ENCODE measurements around the gene ZRANB3. TPM values are rescaled to one million over a fixed set of nuclear protein-coding genes. Genes with fewer than 3 reads are reported as not detected.

Gene ZRANB3
- total and polyA plus RNA-seq, 10 of the 15 experiments (the other 5 are each of a cell fraction or from before 2014, with no cell fraction given), result 5.6 to 11.4 (median 9.9) TPM

DNA sequence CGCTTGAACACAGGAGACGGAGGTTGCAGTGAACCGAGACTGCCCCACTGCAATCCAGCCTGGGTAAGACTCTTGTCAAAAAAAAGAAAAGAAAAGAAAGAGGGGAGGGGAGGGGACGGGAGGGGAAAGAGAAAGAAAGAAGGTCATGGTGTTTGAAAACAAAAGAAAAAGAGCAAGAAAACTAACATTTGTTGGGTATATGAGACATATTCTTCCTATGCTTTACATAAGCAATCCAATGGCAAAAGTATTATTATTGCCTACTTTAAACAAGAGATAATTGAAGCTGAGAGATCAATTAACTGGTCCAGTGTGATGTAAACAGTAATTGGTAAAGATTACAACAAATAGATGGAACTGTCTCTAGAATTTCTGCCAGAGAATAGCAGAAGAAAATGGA is 157.3 kb downstream of the ZRANB3 start:
- CTCF ChIA-PET, result no interaction called here

More for the DNA sequence above, 157.3 kb downstream of the ZRANB3 start:
- RAD21 ChIA-PET (ENCODE audit: unreplicated experiment), result no interaction called here
- no peak overlapping the region for H3K4me2 ChIP-seq (ENCODE audit: control insufficient read depth, insufficient read depth)
- H3K79me2 ChIP-seq (ENCODE audit: control insufficient read depth, insufficient read depth, low read length), result no peaks in the 10 kb centered on the region
- H3K27me3 ChIP-seq (replicated peaks in 1 of 2; ENCODE audit: control insufficient read depth in 2 of 2, insufficient read depth in 2 of 2, low read length in 1 of 2), result no peaks in the 10 kb centered on the region
- H3K9ac ChIP-seq (ENCODE audit: control insufficient read depth, insufficient read depth, low read length), result no peak overlapping the region
- no peaks in the 10 kb centered on the region; the same call in 2 of the 3 replicates for H3K9me3 ChIP-seq (replicated peaks; ENCODE audit: control insufficient read depth, insufficient read depth, low read length)
- no peak for TF ChIP-seq ETV6 (conservative IDR thresholded peaks at IDR 0.05 in 1 of 2, IDR thresholded peaks at IDR 0.05 in 1 of 2; ENCODE audit: borderline replicate concordance in 1 of 2, low read depth in 1 of 2)
- TF ChIP-seq ATF7 (IDR thresholded peaks at IDR 0.05; ENCODE audit: low read depth), result no peak
- TF ChIP-seq SRF (IDR thresholded peaks at IDR 0.05; ENCODE audit: low read depth in 2 of 2, low read length in 2 of 2), result no peak
- TF ChIP-seq MYC (IDR thresholded peaks at IDR 0.05; ENCODE audit: insufficient read depth, insufficient read length, insufficient replicate concordance, low read length, severe bottlenecking), result no peak
- no peak for TF ChIP-seq TCF7 (IDR thresholded peaks at IDR 0.05; ENCODE audit: borderline replicate concordance)
- TF ChIP-seq NFYB (IDR thresholded peaks at IDR 0.05; ENCODE audit: insufficient read depth, low read depth, low read length), result no peak
- TF ChIP-seq SPI1 (IDR thresholded peaks at IDR 0.05; ENCODE audit: borderline replicate concordance, insufficient read depth, low read depth, low read length), result no peak
- TF ChIP-seq NFXL1 (IDR thresholded peaks at IDR 0.05; ENCODE audit: borderline replicate concordance), result no peak
- TF ChIP-seq, protein P1, sequence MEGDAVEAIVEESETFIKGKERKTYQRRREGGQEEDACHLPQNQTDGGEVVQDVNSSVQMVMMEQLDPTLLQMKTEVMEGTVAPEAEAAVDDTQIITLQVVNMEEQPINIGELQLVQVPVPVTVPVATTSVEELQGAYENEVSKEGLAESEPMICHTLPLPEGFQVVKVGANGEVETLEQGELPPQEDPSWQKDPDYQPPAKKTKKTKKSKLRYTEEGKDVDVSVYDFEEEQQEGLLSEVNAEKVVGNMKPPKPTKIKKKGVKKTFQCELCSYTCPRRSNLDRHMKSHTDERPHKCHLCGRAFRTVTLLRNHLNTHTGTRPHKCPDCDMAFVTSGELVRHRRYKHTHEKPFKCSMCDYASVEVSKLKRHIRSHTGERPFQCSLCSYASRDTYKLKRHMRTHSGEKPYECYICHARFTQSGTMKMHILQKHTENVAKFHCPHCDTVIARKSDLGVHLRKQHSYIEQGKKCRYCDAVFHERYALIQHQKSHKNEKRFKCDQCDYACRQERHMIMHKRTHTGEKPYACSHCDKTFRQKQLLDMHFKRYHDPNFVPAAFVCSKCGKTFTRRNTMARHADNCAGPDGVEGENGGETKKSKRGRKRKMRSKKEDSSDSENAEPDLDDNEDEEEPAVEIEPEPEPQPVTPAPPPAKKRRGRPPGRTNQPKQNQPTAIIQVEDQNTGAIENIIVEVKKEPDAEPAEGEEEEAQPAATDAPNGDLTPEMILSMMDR (IDR thresholded peaks at IDR 0.05 in 2 of 3, conservative IDR thresholded peaks at IDR 0.05 in 1 of 3; ENCODE audit: control insufficient read depth in 2 of 3, extremely low read depth in 1 of 3, insufficient read depth in 1 of 3, low read depth in 3 of 3, low read length in 3 of 3), result no peak
- no peak for TF ChIP-seq TARDBP (IDR thresholded peaks at IDR 0.05; ENCODE audit: borderline replicate concordance)
- no peak for TF ChIP-seq NBN (IDR thresholded peaks at IDR 0.05)
- no peak for TF ChIP-seq TCF3 (IDR thresholded peaks at IDR 0.05; ENCODE audit: borderline replicate concordance, insufficient read depth, low read depth, low read length)
- no peak for TF ChIP-seq HDGF (IDR thresholded peaks at IDR 0.05)
- no peak for TF ChIP-seq RBBP5 (conservative IDR thresholded peaks at IDR 0.05)
- TF ChIP-seq ZSCAN29 (IDR thresholded peaks at IDR 0.05), result no peak
- no peak for TF ChIP-seq JUND (IDR thresholded peaks at IDR 0.05; ENCODE audit: low read depth, low read length)
- no peaks in the 10 kb centered on the region for H3K36me3 ChIP-seq (ENCODE audit: control insufficient read depth in 2 of 2, insufficient read depth in 2 of 2, low read length in 1 of 2)
- ATAC-seq (no peak), DNase-seq (ENCODE audit: low read depth, low spot score) (no peak), FAIRE-seq (no peak)
- POLR2A ChIA-PET, result no interaction called here
- H4K20me1 ChIP-seq (ENCODE audit: control insufficient read depth, insufficient read depth), result no peaks in the 10 kb centered on the region
- H3K27ac ChIP-seq (ENCODE audit: control insufficient read depth, insufficient read depth), result no peak overlapping the region
- no peak overlapping the region for H3K4me3 ChIP-seq
- in situ Hi-C loops (cut with MboI) (no loop called here), intact Hi-C loops (cut with micrococcal nuclease; ENCODE audit: unreplicated experiment) (no loop called here)
- H2AFZ ChIP-seq (ENCODE audit: control insufficient read depth, low read depth, low read length), result no peak overlapping the region
- SMC1A ChIA-PET (ENCODE audit: uncharacterized antibody, unreplicated experiment), result no interaction called here
- whole genome bisulfite sequencing (ENCODE audit: insufficient coverage, insufficient replicate concordance, low lambda C conversion rate, missing lambda C conversion rate), result 100% methylated on average over 3 of the region's 4 CpGs
- BruUV-seq (replicated peaks), result no TSS peak
- no peaks in the 10 kb centered on the region for H3K4me1 ChIP-seq (ENCODE audit: control insufficient read depth, insufficient read depth, low read length)

All from GM12878 (cell line).